Measurements from ENCODE around the gene SLC10A7.

SLC10A7 gene

DNA sequence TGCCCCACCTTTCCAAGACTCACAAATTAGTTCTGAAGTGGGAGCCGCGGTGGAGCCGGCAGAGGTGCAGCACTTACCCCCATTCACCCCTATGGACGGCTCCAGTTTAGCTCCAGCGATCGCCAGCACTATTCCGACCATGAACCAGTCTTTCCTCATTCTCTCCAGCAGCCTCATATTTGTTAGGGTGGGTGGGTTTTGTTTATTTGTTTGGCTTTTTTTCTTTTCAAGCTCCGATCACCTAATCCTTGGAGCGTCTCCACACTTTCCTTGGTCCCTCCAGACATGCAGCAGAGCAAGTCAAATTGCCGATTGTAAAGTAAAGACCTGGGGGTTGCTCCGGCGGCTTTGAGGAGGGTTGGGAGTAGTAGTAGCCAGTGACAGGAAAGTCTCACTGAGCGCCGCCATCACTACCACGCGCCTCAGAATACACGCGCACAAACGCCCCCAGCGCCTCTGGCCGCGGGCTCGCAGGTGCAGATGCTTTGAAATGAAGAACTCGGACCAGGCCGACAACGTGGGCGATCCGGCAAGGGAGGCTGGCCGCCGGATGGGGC lies at the start of gene SLC10A7:
Gene SLC10A7 (minus strand): TSS at position 400 of the 557 bp plus-strand sequence. CDS start 223 bp downstream, at position 177.
- peak; percentile 44 to 51 for DNase-seq

- no peak for DNase-seq
These were observed 45.7 kb upstream of the SLC10A7 start for GRCh38 chr4:146567396-146567795.

DNA sequence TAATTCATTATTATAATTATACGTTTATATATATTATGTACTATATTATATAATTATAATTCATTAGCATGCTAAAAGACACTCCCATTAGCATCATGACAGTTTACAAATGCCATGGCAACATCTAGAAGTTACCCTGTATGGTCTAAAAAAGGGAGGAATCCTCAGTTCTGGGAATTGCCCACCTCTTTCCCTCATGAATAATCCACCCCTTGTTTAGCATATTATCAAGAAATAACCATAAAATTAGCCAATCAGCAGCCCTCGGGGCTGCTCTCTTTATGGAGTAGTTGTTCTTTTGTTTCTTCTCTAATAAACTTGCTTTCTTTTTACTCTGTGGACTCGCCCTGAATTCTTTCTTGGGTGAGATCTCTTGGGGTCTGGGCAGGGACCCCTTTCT lies 42.8 kb upstream of the SLC10A7 start:
- no peak for DNase-seq

- peak in 1 of 2 experiments; percentile 22 for DNase-seq
These were observed 28.4 kb upstream of the SLC10A7 start for GRCh38 chr4:146550161-146550560.

DNA sequence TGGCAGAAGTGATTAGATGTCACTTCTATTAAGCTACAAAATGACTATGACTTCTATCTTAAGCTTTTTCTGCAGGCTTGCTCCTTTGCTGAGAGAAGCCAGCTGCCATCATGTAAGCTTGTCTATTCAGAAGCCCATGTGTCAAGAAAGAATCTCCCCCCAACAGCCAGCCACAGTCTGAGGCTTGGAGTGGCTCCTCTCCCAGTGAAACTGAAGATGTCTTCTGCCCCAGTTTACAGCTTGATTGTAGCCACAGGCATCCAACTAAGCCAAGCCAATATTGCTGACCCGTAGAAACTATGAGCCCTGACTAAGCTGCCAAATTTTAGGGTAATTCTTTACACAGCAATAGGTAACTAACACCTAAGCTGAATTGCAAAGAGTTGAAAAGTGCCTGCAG lies 26.7 kb upstream of the SLC10A7 start:
- DNase-seq, result no peak

DNA sequence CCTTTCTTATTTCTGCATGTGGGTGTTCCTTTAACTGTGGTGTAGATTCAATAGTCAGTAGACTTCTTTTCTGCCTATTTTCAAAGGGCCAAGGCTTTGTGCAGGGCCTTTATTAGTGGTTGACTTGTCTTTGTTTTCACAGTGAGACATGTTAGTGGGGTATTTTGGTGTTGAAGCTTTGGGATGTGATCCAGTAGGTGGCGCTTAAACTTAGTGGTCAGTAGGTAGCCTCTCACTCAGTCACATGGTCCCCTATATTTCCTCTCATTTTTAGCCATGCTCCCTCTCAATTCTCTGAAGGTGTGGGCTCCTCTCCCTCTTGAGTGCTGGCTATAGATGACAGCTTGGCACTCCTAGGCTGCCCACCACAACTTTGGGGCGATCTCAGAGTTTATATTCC lies 23.4 kb upstream of the SLC10A7 start:
- peak; percentile 29 to 43 for DNase-seq

GRCh38 chr4:146534178-146534577 lies 12.4 kb upstream of the SLC10A7 start:
- DNase-seq, result no peak

DNA sequence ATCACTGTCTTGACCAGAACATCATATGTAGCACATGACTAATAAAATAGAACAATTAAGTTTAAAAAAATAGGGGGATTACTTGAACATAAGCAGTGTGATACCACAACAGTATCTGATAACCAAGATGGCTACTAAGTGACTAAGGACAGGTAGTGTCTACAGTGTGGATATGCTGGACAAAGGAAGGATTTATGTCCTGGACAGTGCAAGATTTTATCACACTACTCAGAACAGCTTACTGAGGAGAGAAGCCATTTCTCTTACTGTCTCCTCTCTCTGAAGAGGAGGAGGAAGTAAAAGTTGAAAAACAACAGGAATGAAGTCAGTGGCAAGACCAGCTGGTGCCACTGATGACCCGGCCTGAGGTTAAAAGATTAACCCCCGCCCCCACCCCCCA lies 4.0 kb upstream of the SLC10A7 start:
- no peak for DNase-seq

GRCh38 chr4:146524663-146525062 lies 2.9 kb upstream of the SLC10A7 start:
- no peak for DNase-seq

DNA sequence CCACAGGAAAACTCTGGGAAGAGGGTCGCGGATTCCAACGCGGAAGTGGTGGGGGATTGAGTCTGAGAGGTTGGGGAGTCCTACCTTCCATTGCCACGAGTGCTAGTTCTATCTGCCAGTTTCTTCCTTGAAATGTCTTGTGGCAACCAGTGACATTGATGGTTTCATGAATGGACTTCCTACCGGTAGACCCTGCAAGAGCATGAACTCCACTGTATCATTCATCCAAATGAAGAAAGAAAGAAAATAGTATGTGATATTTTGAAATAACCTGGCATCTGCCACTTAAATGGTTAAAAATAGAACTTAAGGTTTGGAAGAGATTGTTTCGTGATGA lies 1.1 kb upstream of the SLC10A7 start:
- DNase-seq, result peak; percentile 34 to 36

- DNase-seq, result peak; percentile 66 to 73
These were observed 543 bp upstream of the SLC10A7 start for GRCh38 chr4:146522098-146522868.

- DNase-seq, result peak; percentile 61 to 70
These were observed 722 bp downstream of the SLC10A7 start for GRCh38 chr4:146520896-146521540.

DNA sequence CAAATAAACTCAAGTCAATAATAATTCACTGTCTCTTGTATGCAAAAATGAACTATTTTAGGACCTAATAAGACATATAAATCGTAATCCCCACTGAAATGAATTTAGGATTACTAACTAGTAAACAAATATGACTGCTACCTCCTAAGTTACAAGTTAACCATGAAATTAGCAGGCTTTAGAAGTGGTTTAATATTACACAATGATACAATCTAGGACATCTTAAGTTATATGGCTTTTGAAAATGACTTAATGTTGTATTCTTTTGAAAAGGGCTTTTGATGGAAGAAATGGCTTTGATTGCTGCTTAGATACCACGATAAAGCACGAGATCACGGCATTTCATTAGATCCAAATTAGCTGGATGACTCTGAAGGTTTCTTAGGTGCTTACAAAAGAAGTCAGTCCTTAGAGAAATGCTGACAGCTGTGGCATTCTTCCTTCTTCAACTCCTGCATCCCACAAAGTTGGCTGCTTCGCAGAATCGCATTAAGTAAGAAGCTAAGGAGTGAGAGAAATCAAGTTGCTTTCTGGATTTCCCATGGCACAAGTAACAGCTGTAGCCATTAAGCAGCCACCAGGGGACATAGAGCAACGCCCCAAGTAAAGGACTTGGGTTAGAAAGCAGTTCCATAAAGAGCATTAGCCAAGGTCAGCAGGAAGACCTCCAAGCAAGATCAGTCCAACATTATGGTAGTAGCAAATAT lies 6.9 kb downstream of the SLC10A7 start:
- no peak for DNase-seq

DNA sequence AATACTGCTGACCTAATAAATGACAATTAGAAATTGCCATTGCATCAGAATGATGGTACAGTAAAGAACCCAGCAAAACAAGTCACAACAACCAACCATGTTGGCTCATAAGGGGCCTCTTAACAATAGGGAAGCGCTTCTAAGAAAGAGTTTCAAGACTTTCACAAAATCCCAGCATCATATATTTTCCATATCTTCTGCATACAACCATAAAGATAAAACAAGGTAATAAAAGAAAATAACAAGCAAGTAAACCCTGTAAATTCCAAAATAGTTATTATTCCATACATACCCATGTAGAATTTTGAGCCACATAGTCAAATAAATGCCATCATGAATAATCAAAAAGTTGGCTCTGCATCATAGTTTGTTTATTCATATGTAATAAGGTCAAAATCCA lies 8.2 kb downstream of the SLC10A7 start:
- no peak for DNase-seq

DNA sequence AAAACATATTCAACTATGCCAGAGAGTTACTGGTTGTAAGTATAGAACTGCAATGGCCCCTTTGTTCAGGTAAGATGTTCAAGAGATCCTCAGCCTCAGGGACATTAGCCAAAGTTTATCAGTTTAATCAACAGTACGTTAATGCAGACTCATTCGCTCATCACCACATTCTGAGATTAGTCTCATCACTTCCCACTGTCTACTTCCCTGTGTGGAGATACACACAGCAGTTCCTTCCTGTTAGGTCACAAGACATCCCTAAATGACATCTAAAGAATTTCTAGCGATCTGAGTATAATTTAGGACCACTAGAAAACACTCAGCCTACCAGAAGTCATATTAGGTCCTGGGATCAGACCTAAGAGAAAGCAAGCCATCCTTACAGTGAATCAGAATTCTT lies 10.4 kb downstream of the SLC10A7 start:
- peak; percentile 36 to 55 for DNase-seq

DNA sequence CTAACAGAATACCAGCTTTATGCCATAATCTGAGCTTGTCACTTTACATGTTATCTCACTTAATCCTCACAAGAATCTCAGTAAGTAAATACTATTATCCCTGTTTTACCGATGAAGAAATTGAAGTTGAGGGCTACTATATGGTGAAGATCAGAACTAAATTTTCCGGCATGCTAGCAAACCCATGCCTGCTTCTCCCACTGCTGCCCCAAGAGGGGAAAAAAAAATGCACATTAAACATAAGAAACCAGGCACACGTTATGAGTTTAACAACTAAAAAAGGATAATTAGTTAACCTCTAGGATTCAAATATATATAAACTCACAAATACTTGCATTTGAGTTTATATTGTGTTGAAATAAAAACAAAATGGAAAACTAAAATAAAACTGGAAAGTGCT lies 10.8 kb downstream of the SLC10A7 start:
- DNase-seq, result no peak

- no peak for DNase-seq
These were observed 13.4 kb downstream of the SLC10A7 start for GRCh38 chr4:146508229-146508939.

DNA sequence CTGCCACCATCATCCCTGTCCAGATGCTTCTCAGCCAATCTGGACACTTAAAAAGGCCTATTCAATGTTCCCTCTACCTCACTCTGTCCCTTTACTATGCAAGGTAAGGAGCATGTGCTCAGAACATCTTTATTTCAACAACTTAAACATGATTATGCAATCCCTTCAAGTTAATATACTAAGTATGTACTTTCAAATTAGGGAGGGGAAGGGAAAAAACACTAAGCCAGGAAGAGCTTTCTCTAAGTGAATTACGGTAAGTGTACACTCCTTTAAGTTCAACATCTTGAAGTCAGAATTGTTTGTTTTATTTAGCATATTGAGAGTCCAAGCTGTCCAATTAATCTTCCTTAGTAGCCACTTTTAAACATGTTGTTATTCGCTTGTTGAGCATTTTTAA lies 14.1 kb downstream of the SLC10A7 start:
- no peak for DNase-seq

DNA sequence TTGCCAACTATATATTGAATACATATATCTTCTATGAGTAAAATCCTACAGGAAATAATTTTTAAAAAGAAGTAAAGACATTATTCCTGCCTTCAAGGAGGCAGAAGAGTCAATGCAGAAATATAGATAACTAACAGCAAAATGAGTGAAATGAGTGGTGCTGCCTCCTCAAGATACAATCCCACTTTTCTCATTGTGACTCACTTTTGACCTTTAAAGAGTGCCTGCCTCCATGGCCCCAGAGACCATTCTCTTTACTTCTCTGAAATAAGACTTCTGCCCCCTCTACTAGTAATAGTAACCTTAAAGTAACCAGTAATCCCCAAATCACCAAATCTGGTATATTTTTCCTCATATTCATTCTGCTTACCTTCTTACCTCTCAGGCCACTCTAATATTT lies 15.5 kb downstream of the SLC10A7 start:
- DNase-seq, result no peak

GRCh38 chr4:146500216-146500615 lies 21.5 kb downstream of the SLC10A7 start:
- DNase-seq, result no peak

- DNase-seq, result no peak
These were observed 23.4 kb downstream of the SLC10A7 start for GRCh38 chr4:146498291-146498690.

DNA sequence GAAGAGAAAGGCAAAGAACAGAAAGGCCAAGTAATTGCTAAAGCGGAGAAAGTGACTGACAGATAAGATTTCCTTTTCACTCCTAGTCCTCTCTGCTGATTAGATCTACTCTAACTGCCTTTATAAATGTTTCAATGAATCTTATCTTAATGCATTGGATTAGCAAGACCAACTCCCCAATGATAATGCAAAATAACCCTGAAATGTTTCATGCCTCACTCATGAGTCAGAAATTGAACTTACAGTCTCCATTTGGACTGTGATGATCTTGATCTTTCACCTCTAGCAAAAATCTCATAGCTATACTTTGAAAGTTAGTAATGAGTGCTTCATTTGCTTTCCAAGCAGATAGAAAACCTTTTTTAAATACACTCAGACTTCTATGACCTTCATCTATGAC lies 26.5 kb downstream of the SLC10A7 start:
- DNase-seq, result no peak

DNA sequence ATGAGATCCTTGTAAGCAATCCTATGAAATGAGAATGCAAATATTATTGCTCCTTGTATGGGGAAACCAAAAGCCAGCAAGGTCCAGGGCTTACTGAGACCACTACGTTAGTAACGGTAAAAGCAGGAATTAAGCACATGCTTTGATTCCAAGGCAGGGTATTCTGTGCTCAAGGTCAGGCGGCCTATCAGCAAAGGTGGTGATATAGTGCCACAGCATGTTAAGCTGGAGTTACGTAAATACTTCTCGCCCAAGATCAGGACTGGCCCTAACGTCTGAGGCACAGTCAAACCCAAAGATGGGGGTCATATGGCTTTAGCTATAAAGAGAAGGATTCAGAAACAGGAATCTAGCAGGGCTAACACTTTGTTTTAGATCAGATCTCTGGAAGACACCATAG lies 27.6 kb downstream of the SLC10A7 start:
- DNase-seq, result no peak
